Stimulated activated CD8-positive, alpha-beta memory T cell treated with anti-CD3 and anti-CD28 coated beads, Interleukin-12 subunit alpha, Interleukin-12 subunit beta, amount 100 ng/mL, for 24 hours (primary cell): ENCODE data around the gene SRRM2.
A peak's percentile ranks its signal among the peaks of the same experiment; 100 is the strongest.

Experiments
- DNase-seq: peaks from one replicate; pipeline ENCODE4 v3.0.0-alpha.2; 2020; ENCODE audit errors: extremely low read depth

The SRRM2 gene

GRCh38 chr16:2739625-2740430 is 12.6 kb upstream of the SRRM2 start:
- DNase-seq = no peak

GRCh38 chr16:2740476-2740875 is 12.0 kb upstream of the SRRM2 start:
- no peak for DNase-seq

GRCh38 chr16:2741168-2741567 is 11.3 kb upstream of the SRRM2 start:
- DNase-seq = no peak

GRCh38 chr16:2742323-2743006 is 10.0 kb upstream of the SRRM2 start:
- DNase-seq = no peak

- no peak for DNase-seq
These were observed 9.2 kb upstream of the SRRM2 start for GRCh38 chr16:2743007-2743810.

GRCh38 chr16:2744711-2745110 is 7.7 kb upstream of the SRRM2 start:
- DNase-seq = no peak

- DNase-seq = no peak
These were observed 7.1 kb upstream of the SRRM2 start for GRCh38 chr16:2745116-2745890.

GRCh38 chr16:2745961-2746360 is 6.5 kb upstream of the SRRM2 start:
- DNase-seq = no peak

GRCh38 chr16:2748757-2749455 is 3.5 kb upstream of the SRRM2 start:
- no peak for DNase-seq

GRCh38 chr16:2749476-2749875 is 3.0 kb upstream of the SRRM2 start:
- DNase-seq = no peak

GRCh38 chr16:2749936-2750335 is 2.5 kb upstream of the SRRM2 start:
- no peak for DNase-seq

- DNase-seq = peak; percentile 28
These were observed 832 bp upstream of the SRRM2 start for GRCh38 chr16:2751577-2752034.

GRCh38 chr16:2752850-2753732 is 653 bp downstream of the SRRM2 start:
- DNase-seq = peak; percentile 39

- no peak for DNase-seq
These were observed 1.2 kb downstream of the SRRM2 start for GRCh38 chr16:2753733-2754020.

GRCh38 chr16:2755158-2755557 is 2.7 kb downstream of the SRRM2 start:
- no peak for DNase-seq

- no peak for DNase-seq
These were observed 4.0 kb downstream of the SRRM2 start for GRCh38 chr16:2756288-2757015.

GRCh38 chr16:2757344-2757743 is 4.9 kb downstream of the SRRM2 start:
- no peak for DNase-seq

- no peak for DNase-seq
These were observed 9.0 kb downstream of the SRRM2 start for GRCh38 chr16:2761472-2761871.

- DNase-seq = no peak
These were observed 9.6 kb downstream of the SRRM2 start for GRCh38 chr16:2761886-2762583.
